Psoas muscle (tissue), 8 donors: Measurements from ENCODE around the gene POLR2M. TPM values are rescaled to one million over a fixed set of nuclear protein-coding genes. Genes with fewer than 3 reads are reported as not detected.

Source experiments
- ATAC-seq, 4 donors: fragments of 200-7000 bp; cut with Tn5 transposase; one replicate each; pipeline ENCODE4 v1.9.1; 2020; ENCODE audit warnings: moderate library complexity in 3 of 4, mild to moderate bottlenecking in 2 of 4
- DNase-seq, 2 donors: peaks; one replicate each; pipeline ENCODE4 v3.0.0-alpha.2; 2020
- H3K27ac ChIP-seq: fragments of 200-600 bp; one replicate; pipeline ENCODE4 v1.8.0; 2022
- H3K27me3 ChIP-seq, 3 donors: fragments of 200-600 bp in 1 of 3; one replicate each; pipeline versions ENCODE4 v1.6.1 to v1.8.0; 2013 to 2022; ENCODE audit warnings: low read length in 2 of 3, mild to moderate bottlenecking in 2 of 3, moderate library complexity in 1 of 3; ENCODE audit not compliant: insufficient read depth in 3 of 3
- H3K36me3 ChIP-seq, 2 donors: fragments of 200-600 bp in 1 of 2; one replicate each; pipeline versions ENCODE4 v1.6.1 to v1.8.0; 2013 to 2022; ENCODE audit warnings: low read depth in 1 of 2, mild to moderate bottlenecking in 1 of 2, moderate library complexity in 1 of 2; ENCODE audit not compliant: insufficient read depth in 1 of 2
- H3K4me1 ChIP-seq: fragments of 200-600 bp; one replicate; pipeline ENCODE4 v1.8.0; 2022
- H3K4me3 ChIP-seq: fragments of 200-600 bp; one replicate; pipeline ENCODE4 v1.8.0; 2022; ENCODE audit warnings: mild to moderate bottlenecking
- H3K9me3 ChIP-seq: fragments of 200-600 bp; one replicate; pipeline ENCODE4 v1.8.0; 2022
- CTCF ChIP-seq: fragments of 200-600 bp; IDR thresholded peaks from one replicate; pipeline ENCODE4 v1.8.0; 2022; ENCODE audit warnings: antibody characterized with exemption
- WGBS, 3 donors: extraction: QIAGEN DNeasy Blood & Tissue Kit; methylation state at CpG; one replicate each; pipeline versions ENCODE4 v1.1.6 to v1.1.7; 2013; 5-methylcytosine and 5-hydroxymethylcytosine counted together
- intact Hi-C, 2 donors: fragments of 100-400 bp; cut with DNase I; formaldehyde crosslinking; loops; one replicate each; pipeline versions ENCODE4 v1.11.0 to v1.14.2; 2022
- polyA plus RNA-seq, 3 donors: library from polyadenylated mRNA; stranded (reverse); fragments of 200-250 nt; gene quantifications; one replicate each; pipeline ENCODE4 v1.2.3, GENCODE V29; 2013
- total RNA-seq, 4 donors: library from RNA; stranded (reverse); fragmentation: NEBNext Ultra II Directional in 2 of 4; extraction: Animal tissue kit (Norgen Biotek cat#: 25700) in 2 of 4; gene quantifications; one replicate each; pipeline versions ENCODE4 v1.2.1 to v1.2.4, GENCODE V29; 2021 to 2023
- donor health status: healthy with polysubstance abuse.
- donor health status: DM: no; HTN: no; CAD: no; lungs with moderate emphysema.
- donor health status: Bipolar disorder and iron deficiency.
- donor health status: healthy.
- donor health status: DM: yes; HTN: yes; CAD: no.
- donor health status: DM: no; HTN: no; CAD: no.
- donor health status: DM: no; HTN: no; CAD: no.
- donor health status: DM: yes; HTN: yes; CAD: no.

Gene POLR2M
- total and polyA plus RNA-seq, 7 donors, result 78.0 to 403 (median 107) TPM

- no peak for DNase-seq
- intact Hi-C loops, result loop anchor here in 1 of 2 donors (10.0 kb wide), 1 partner anchor 193 kb away; no protein-coding TSS in a partner anchor
Observed at GRCh38 chr15:57671636-57672035, 34.9 kb upstream of the POLR2M start.

GRCh38 chr15:57675481-57676181 lies 30.9 kb upstream of the POLR2M start:
- H3K4me3 ChIP-seq, result no peak overlapping the region
- H3K9me3 ChIP-seq, result no peaks in the 10 kb centered on the region
- no peaks in the 10 kb centered on the region for H3K4me1 ChIP-seq
- no peaks in the 10 kb centered on the region for H3K36me3 ChIP-seq
- no peak for TF ChIP-seq CTCF
- 88 to 91% (median 89%) methylated on average over 9 of the region's 9 CpGs for WGBS, 3 donors
- H3K27me3 ChIP-seq, result no peaks in the 10 kb centered on the region
- no peak for DNase-seq
- ATAC-seq, result no peak
- intact Hi-C loops, result loop anchor here in 1 of 2 donors (10.0 kb wide), 1 partner anchor 189 kb away; no protein-coding TSS in a partner anchor
- no peak overlapping the region for H3K27ac ChIP-seq

More at GRCh38 chr15:57671636-57672035, 34.9 kb upstream of the POLR2M start:
- Histone ChIP-seq H3K36me3 (no peaks in the 10 kb centered on the region), H3K27me3 (no peaks in the 10 kb centered on the region), H3K9me3 (no peaks in the 10 kb centered on the region), H3K4me3 (no peak overlapping the region), H3K27ac (no peak overlapping the region), H3K4me1 (no peaks in the 10 kb centered on the region)
- TF ChIP-seq CTCF, result no peak
- 0% methylated on average over 1 of the region's 1 CpG for WGBS, 3 donors
- ATAC-seq, result no peak

DNA sequence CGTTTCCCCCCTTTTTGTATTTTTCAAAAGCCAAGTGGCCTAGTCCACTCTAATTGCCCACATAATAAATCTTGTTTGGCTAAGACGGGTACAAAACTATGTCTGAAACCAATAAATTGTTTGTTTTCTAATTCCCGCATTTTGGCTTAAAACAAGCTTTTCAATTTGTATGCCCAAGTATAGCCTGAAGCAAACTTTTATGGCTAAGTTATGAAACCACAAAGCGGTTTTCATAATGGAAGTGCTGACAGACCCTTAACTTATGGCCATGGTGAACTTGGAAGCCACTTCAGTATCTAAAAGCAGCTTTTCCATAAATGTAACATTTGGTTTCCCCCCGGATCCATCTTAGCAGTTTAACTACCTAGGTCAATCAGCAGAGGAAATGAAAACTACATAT lies 29.9 kb upstream of the POLR2M start:
- H3K27ac ChIP-seq, result no peak overlapping the region
- 90 to 92% (median 90%) methylated on average over 5 of the region's 5 CpGs for WGBS, 3 donors
- H3K4me1 ChIP-seq, result no peaks in the 10 kb centered on the region
- H3K27me3 ChIP-seq, result no peaks in the 10 kb centered on the region
- no peak for TF ChIP-seq CTCF
- ATAC-seq (no peak), DNase-seq (no peak)
- H3K9me3 ChIP-seq, result no peaks in the 10 kb centered on the region
- intact Hi-C loops, result loop anchor here in 1 of 2 donors (10.0 kb wide), 1 partner anchor 188 kb away; no protein-coding TSS in a partner anchor
- H3K36me3 ChIP-seq, result no peaks in the 10 kb centered on the region
- no peak overlapping the region for H3K4me3 ChIP-seq

DNA sequence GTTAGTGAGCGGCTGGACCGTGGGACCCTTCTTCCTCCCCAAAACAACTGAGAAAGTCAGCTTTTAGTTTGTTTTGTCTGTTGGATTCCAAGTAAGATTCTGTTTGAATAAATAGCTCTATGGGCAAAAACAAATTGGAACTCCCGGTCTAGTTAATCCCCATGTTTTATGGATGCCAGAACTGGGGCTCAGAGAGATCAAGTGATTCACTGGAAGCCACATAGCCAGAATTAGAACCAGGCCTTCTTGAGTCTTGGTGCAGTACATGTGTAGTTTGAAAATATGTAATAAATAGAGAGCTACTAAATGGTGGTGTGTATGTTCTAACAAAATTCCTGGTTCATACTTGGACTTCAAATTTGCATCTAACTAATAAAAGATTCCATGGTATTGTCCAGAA lies 29.3 kb upstream of the POLR2M start:
- H3K4me1 ChIP-seq, result no peaks in the 10 kb centered on the region
- no peaks in the 10 kb centered on the region for H3K9me3 ChIP-seq
- ATAC-seq (no peak), DNase-seq (no peak)
- H3K4me3 ChIP-seq, result no peak overlapping the region
- H3K27me3 ChIP-seq, result no peaks in the 10 kb centered on the region
- WGBS, 3 donors, result 70 to 74% (median 71%) methylated on average over 3 of the region's 3 CpGs
- TF ChIP-seq CTCF, result no peak
- H3K36me3 ChIP-seq, result no peaks in the 10 kb centered on the region
- H3K27ac ChIP-seq, result no peak overlapping the region
- intact Hi-C loops, result loop anchor here in 1 of 2 donors (10.0 kb wide), 1 partner anchor 188 kb away; no protein-coding TSS in a partner anchor
